Esophagus squamous epithelium (tissue), 5 donors: Measurements from ENCODE around the gene MRAP. TPM values are rescaled to one million over a fixed set of nuclear protein-coding genes. Genes with fewer than 3 reads are reported as not detected.

Source experiments
- DNase-seq: peaks from one replicate; lab custom pipeline; 2025; lab: John Stamatoyannopoulos, UW
- H3K27ac ChIP-seq, 4 donors: fragments of 200-600 bp; sonication (generic); one replicate each; pipeline ENCODE4 v1.5.1; 2016 to 2019; ENCODE audit warnings: mild to moderate bottlenecking in 1 of 4
- H3K27me3 ChIP-seq, 4 donors: fragments of 200-600 bp; sonication (generic); 1 replicate in 3 of 4; 2 replicates in 1 of 4; pipeline versions ENCODE4 v1.5.1 to v1.6.0; 2017 to 2021; ENCODE audit warnings: antibody characterized with exemption in 1 of 4
- H3K36me3 ChIP-seq, 3 donors: fragments of 200-600 bp; sonication (generic); one replicate each; pipeline ENCODE4 v1.5.1; 2016 to 2019
- H3K4me1 ChIP-seq, 3 donors: fragments of 200-600 bp; sonication (generic); one replicate each; pipeline ENCODE4 v1.5.1; 2017 to 2019
- H3K4me3 ChIP-seq, 4 donors: fragments of 200-600 bp; sonication (generic); 1 replicate in 3 of 4; 2 replicates in 1 of 4; pipeline ENCODE4 v1.5.1; 2016 to 2019; ENCODE audit warnings: mild to moderate bottlenecking in 2 of 4, moderate library complexity in 1 of 4
- H3K9me3 ChIP-seq, 3 donors: fragments of 200-600 bp; sonication (generic); one replicate each; pipeline ENCODE4 v1.5.1; 2016 to 2019
- POLR2A ChIP-seq, 4 donors: fragments of 450-650 bp; IDR thresholded peaks; one replicate each; pipeline ENCODE4 v1.6.1; 2017; ENCODE audit warnings: antibody characterized with exemption in 4 of 4, mild to moderate bottlenecking in 4 of 4, moderate library complexity in 3 of 4
- WGBS, 2 donors: methylation state at CpG; one replicate each; pipeline ENCODE4 v1.1.5; 2018; 5-methylcytosine and 5-hydroxymethylcytosine counted together
- intact Hi-C: fragments of 100-400 bp; cut with DNase I; formaldehyde crosslinking; loops from one replicate; pipeline ENCODE4 v1.15.0; 2022
- total RNA-seq, 4 donors: library from RNA; depleted of rRNA; stranded (reverse); fragments of >200 nt; gene quantifications; one replicate each; pipeline ENCODE4 v1.1.0, GENCODE V29; 2016
- TF ChIP-seq, protein P1 (sequence below), 6 experiments: fragments of 450-650 bp in 4 of 6; fragments of 200-600 bp in 2 of 6; sonication (generic) in 2 of 6; IDR thresholded peaks; one replicate each; pipeline ENCODE4 v1.5.1; 2016 to 2019; ENCODE audit warnings: antibody characterized with exemption in 6 of 6, mild to moderate bottlenecking in 4 of 6, moderate library complexity in 4 of 6
- donor health status: DM: yes; HTN: yes; CAD: no.

Gene MRAP
- total RNA-seq, 4 donors from 2014 or later, result 0.29 TPM; not detected in 3

DNA sequence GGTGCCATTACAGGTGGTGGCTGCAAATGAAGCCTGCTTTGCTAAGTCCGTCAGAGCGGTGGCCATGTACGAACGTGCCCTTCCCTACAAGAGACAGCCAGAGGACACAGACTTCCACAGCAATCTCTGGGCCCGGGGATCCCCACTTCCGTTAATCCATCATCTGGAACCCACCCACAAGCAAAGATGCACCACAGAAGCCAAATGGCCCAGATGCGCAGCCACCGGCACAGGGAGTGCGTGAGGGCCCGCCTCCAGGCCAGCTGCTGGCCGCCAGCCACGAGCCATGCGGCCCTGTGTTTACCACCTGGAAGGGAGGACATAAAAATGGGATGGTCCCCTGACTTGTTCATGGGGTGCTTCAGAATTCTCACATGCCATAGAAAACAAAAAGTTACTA, 22.1 kb downstream of the MRAP start:
- H3K36me3 ChIP-seq, result peaks cover 72 to 100% (median 73%) of the 10 kb centered on the region in 3 donors
- H3K27me3 ChIP-seq, result no peaks in the 10 kb centered on the region
- intact Hi-C loops, result no loop called here
- WGBS, 2 donors, result 79 to 88% methylated on average over 8 to 10 of the region's 13 CpGs
- no peak for DNase-seq
- no peak overlapping the region for H3K4me3 ChIP-seq
- no peaks in the 10 kb centered on the region for H3K9me3 ChIP-seq
- no peak overlapping the region for H3K27ac ChIP-seq
- no peaks in the 10 kb centered on the region for H3K4me1 ChIP-seq
- TF ChIP-seq, protein P1, sequence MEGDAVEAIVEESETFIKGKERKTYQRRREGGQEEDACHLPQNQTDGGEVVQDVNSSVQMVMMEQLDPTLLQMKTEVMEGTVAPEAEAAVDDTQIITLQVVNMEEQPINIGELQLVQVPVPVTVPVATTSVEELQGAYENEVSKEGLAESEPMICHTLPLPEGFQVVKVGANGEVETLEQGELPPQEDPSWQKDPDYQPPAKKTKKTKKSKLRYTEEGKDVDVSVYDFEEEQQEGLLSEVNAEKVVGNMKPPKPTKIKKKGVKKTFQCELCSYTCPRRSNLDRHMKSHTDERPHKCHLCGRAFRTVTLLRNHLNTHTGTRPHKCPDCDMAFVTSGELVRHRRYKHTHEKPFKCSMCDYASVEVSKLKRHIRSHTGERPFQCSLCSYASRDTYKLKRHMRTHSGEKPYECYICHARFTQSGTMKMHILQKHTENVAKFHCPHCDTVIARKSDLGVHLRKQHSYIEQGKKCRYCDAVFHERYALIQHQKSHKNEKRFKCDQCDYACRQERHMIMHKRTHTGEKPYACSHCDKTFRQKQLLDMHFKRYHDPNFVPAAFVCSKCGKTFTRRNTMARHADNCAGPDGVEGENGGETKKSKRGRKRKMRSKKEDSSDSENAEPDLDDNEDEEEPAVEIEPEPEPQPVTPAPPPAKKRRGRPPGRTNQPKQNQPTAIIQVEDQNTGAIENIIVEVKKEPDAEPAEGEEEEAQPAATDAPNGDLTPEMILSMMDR (IDR thresholded peaks at IDR 0.05), result no peak
- TF ChIP-seq POLR2A (IDR thresholded peaks at IDR 0.05), result no peak

DNA sequence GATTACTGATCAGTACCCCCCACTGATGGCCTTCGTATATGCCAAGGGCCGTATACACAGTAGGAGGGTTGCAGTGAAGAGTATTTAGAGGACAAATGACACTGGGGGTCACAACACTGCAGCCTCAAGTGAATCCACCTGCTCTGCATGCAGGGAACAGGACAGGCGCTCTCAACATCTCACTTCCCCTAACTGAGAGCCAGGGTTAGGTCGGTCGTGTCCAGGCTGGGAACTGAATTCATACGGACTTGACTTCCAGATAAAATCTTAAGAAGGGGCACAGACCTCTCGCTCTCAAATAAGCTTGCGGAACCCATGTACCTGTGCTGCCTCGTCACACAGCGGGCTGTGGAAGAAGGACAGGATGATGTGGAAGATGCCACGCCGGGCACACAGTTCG, 22.8 kb downstream of the MRAP start:
- Histone ChIP-seq H3K4me1 (no peaks in the 10 kb centered on the region), H3K36me3 (peaks cover 68 to 100% (median 68%) of the 10 kb centered on the region in 3 donors), H3K4me3 (no peak overlapping the region), H3K9me3 (no peaks in the 10 kb centered on the region), H3K27me3 (no peaks in the 10 kb centered on the region), H3K27ac (no peak overlapping the region)
- TF ChIP-seq, protein P1 (IDR thresholded peaks at IDR 0.05), result no peak
- no peak for TF ChIP-seq POLR2A (IDR thresholded peaks at IDR 0.05)
- WGBS, 2 donors, result 95 to 100% methylated on average over 10 to 12 of the region's 13 CpGs
- intact Hi-C loops, result no loop called here
- no peak for DNase-seq

DNA sequence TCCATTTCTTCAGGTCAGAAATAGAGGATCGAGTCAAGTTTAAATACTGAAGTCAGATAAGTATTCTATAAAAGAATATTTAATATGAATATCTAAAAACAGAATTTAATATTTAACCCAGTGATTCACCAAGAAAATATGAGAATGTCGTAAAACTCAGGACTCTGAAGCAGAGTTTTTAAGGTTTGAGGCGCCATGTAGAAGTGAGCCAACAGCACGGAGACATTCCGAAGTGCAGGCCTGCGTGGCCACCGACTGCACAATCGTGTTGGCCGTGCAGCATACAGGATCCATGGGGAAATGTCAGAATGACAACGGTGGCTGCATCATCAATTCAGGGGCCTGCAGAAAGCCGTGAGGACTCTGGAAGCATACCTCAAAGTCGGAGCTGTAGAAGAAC, 23.4 kb downstream of the MRAP start:
- Histone ChIP-seq H3K4me3 (no peak overlapping the region), H3K27ac (no peak overlapping the region), H3K27me3 (no peaks in the 10 kb centered on the region), H3K36me3 (peaks cover 62 to 97% (median 62%) of the 10 kb centered on the region in 3 donors), H3K9me3 (no peaks in the 10 kb centered on the region), H3K4me1 (no peaks in the 10 kb centered on the region)
- TF ChIP-seq, protein P1 (IDR thresholded peaks at IDR 0.05), result no peak
- TF ChIP-seq POLR2A (IDR thresholded peaks at IDR 0.05), result no peak
- intact Hi-C loops, result no loop called here
- 91 to 96% methylated on average over 11 to 12 of the region's 12 CpGs for WGBS, 2 donors
- DNase-seq, result no peak

DNA sequence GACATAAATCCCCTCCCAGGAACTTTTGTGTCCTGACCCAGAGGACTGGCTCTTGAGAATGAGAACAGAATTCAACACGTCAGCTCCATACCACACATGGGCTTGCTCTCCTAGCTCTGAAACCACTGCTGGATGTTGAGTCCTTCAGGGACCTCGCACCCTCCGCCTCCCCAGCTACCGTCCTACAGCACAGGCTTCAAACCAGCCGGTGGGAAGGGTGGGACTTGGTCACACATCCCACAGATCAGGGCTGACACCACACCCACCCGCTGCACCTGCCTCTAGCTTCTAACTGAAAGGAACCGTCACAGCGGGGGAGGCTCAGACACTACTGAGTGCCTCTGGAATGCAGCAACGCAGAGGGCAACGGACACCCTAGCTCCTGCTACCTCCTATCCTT, 24.0 kb downstream of the MRAP start:
- DNase-seq, result no peak
- Histone ChIP-seq H3K9me3 (no peaks in the 10 kb centered on the region), H3K36me3 (peaks cover 56 to 97% (median 56%) of the 10 kb centered on the region in 3 donors), H3K27me3 (no peaks in the 10 kb centered on the region), H3K27ac (no peak overlapping the region), H3K4me3 (no peak overlapping the region), H3K4me1 (peaks cover 0 to 1% (median 0%) of the 10 kb centered on the region in 3 donors)
- WGBS, 2 donors, result 57 to 95% methylated on average over 1 to 4 of the region's 10 CpGs
- intact Hi-C loops, result no loop called here
- TF ChIP-seq POLR2A (IDR thresholded peaks at IDR 0.05), result no peak
- TF ChIP-seq, protein P1 (IDR thresholded peaks at IDR 0.05), result no peak

DNA sequence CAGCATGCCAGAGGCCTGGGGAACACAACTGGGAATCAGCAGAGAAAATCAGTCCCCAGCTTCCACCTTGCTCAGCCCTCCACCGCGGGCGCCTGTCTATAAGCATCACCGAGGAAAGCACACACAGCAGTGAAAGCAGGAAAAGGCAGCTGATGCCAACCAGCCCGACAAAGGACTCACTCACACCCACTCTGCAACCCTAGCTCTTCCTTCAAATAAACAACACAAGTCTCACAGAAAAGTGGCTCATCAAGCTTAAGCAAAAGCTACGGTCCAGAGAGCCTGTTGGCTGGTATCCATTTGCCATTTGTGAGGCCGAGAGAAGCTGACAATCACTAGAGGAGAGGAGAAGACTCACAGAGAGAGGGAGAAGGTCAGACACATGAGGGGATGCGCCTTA, 27.1 kb downstream of the MRAP start:
- H3K27me3 ChIP-seq, result no peaks in the 10 kb centered on the region
- intact Hi-C loops, result no loop called here
- H3K9me3 ChIP-seq, result no peaks in the 10 kb centered on the region
- 70 to 86% methylated on average over 3 to 5 of the region's 8 CpGs for WGBS, 2 donors
- H3K27ac ChIP-seq, result no peak overlapping the region
- DNase-seq, result no peak
- peaks cover 0 to 23% (median 13%) of the 10 kb centered on the region in 3 donors for H3K4me1 ChIP-seq
- H3K36me3 ChIP-seq, result peaks cover 30 to 97% (median 39%) of the 10 kb centered on the region in 3 donors
- H3K4me3 ChIP-seq, result no peak overlapping the region
- no peak for TF ChIP-seq POLR2A (IDR thresholded peaks at IDR 0.05)
- TF ChIP-seq, protein P1 (IDR thresholded peaks at IDR 0.05), result no peak
